Endothelial cell of umbilical vein (primary cell): ENCODE results near the gene ITPR1. TPM values are rescaled to one million over a fixed set of nuclear protein-coding genes. Genes with fewer than 3 reads are reported as not detected.

Experiments
- BruUV-seq: library from RNA; stranded (reverse); fragments of 400-500 nt; replicated peaks from 2 replicates; lab custom pipeline; 2021; lab: Mats Ljungman, UMichigan
- CTCF ChIA-PET: fragments of 300-600, 350-600 bp; sonication (Branson Sonifier 250); formaldehyde crosslinking; loops from one replicate; lab custom pipeline; 2021; ENCODE audit warnings: antibody characterized with exemption, inconsistent platforms; lab: Charles Lee
- POLR2A ChIA-PET: fragments of 300-600, 350-600 bp; sonication (Branson Sonifier 250); formaldehyde crosslinking; loops from one replicate; lab custom pipeline; 2021; ENCODE audit warnings: antibody characterized with exemption, inconsistent platforms; lab: Charles Lee
- DNase-seq: peaks from one replicate; pipeline ENCODE4 v3.0.0-alpha.2; 2011; ENCODE audit warnings: low read depth, low spot score
- FAIRE-seq: peaks from 2 replicates; lab custom pipeline; 2011; peaks lifted over from hg19 to GRCh38; lab: Jason Lieb, UNC
- H2AFZ ChIP-seq: 2 replicates; pipeline ENCODE4 v1.6.0; 2012; ENCODE audit warnings: low read depth, low read length, control low read depth, inconsistent platforms
- H3K27ac ChIP-seq: 2 replicates; pipeline ENCODE4 v1.5.1; 2011; ENCODE audit warnings: low read depth, mild to moderate bottlenecking, control low read depth, low read length, moderate library complexity; ENCODE audit not compliant: insufficient read depth
- H3K27me3 ChIP-seq, 2 experiments: 2 replicates each; pipeline versions ENCODE4 v1.6.0 to v1.6.1; 2011; ENCODE audit warnings: low read length in 2 of 2, mixed read lengths in 1 of 2; ENCODE audit not compliant: control insufficient read depth in 2 of 2, insufficient read depth in 2 of 2
- H3K36me3 ChIP-seq, 2 experiments: 2 replicates in 1 of 2; 3 replicates in 1 of 2; pipeline ENCODE4 v1.5.1; 2011; ENCODE audit warnings: low read length in 2 of 2, mild to moderate bottlenecking in 1 of 2, moderate library complexity in 1 of 2; ENCODE audit not compliant: control insufficient read depth in 2 of 2, insufficient read depth in 2 of 2; ENCODE audit errors: extremely low read depth in 1 of 2
- H3K4me1 ChIP-seq: 3 replicates; pipeline ENCODE4 v1.5.1; 2011; ENCODE audit warnings: mild to moderate bottlenecking, low read length; ENCODE audit not compliant: control insufficient read depth, insufficient read depth; ENCODE audit errors: extremely low read depth
- H3K4me2 ChIP-seq: 2 replicates; pipeline ENCODE4 v1.6.1; 2011; ENCODE audit warnings: low read length, control low read depth, mixed read lengths; ENCODE audit not compliant: insufficient read depth
- H3K4me3 ChIP-seq, 3 experiments: fragments of 200-600 bp in 1 of 3; sonication (generic), shearing (Covaris generic) in 1 of 3; replicated peaks in 1 of 3; 2 replicates each; pipeline ENCODE4 v1.5.1; 2011 to 2016; ENCODE audit warnings: control low read depth in 3 of 3, low read length in 3 of 3, mild to moderate bottlenecking in 2 of 3, inconsistent platforms in 1 of 3, low read depth in 1 of 3, moderate library complexity in 1 of 3; ENCODE audit not compliant: insufficient read depth in 1 of 3
- H3K79me2 ChIP-seq: 2 replicates; pipeline ENCODE4 v1.6.0; 2012; ENCODE audit warnings: low read length, inconsistent platforms; ENCODE audit not compliant: control insufficient read depth, insufficient read depth
- H3K9ac ChIP-seq: replicated peaks from 2 replicates; pipeline ENCODE3; 2011; ENCODE audit warnings: low read length, control low read depth; ENCODE audit not compliant: insufficient read depth; ENCODE audit errors: extremely low read depth
- H3K9me1 ChIP-seq: replicated peaks from 3 replicates; pipeline ENCODE4 v1.6.0; 2011; ENCODE audit warnings: mild to moderate bottlenecking, low read length; ENCODE audit not compliant: control insufficient read depth, insufficient read depth; ENCODE audit errors: extremely low read depth
- H3K9me3 ChIP-seq: replicated peaks from 2 replicates; pipeline ENCODE4 v1.5.1; 2012; ENCODE audit warnings: low read length, inconsistent platforms; ENCODE audit not compliant: control insufficient read depth, insufficient read depth
- H4K20me1 ChIP-seq: replicated peaks from 2 replicates; pipeline ENCODE3; 2011; ENCODE audit warnings: mild to moderate bottlenecking, low read length; ENCODE audit not compliant: control insufficient read depth, insufficient read depth; ENCODE audit errors: extremely low read depth
- EZH2 ChIP-seq: IDR thresholded peaks from 2 replicates; pipeline ENCODE4 v1.6.1; 2012; ENCODE audit warnings: borderline replicate concordance, low read depth, mild to moderate bottlenecking, moderate library complexity, low read length, inconsistent platforms; ENCODE audit not compliant: severe bottlenecking
- FOS ChIP-seq: IDR thresholded peaks from 2 replicates; pipeline ENCODE4 v1.6.1; 2011; ENCODE audit warnings: mild to moderate bottlenecking, low read length, moderate library complexity, borderline replicate concordance; ENCODE audit not compliant: insufficient read depth
- JUN ChIP-seq: IDR thresholded peaks from 2 replicates; pipeline ENCODE4 v1.6.1; 2011; ENCODE audit warnings: borderline replicate concordance, low read depth; ENCODE audit not compliant: insufficient read length, insufficient read depth
- MYC ChIP-seq: IDR thresholded peaks from one replicate; pipeline ENCODE4 v1.6.1; 2011; ENCODE audit warnings: mild to moderate bottlenecking, low read depth, low read length
- dilution Hi-C: fragments of 300-500 bp; cut with MboI; formaldehyde crosslinking; loops from one replicate; pipeline ENCODE4 v1.15.0; 2019; ENCODE audit warnings: low sequenced_read_pairs; ENCODE audit not compliant: extremely low pct_ligation_motif_present
- intact Hi-C: fragments of 100-400 bp; cut with micrococcal nuclease; formaldehyde crosslinking; loops from one replicate; pipeline ENCODE4 v1.10.0; 2022
- polyA plus RNA-seq, 4 experiments: library from polyadenylated mRNA; depleted of rRNA in 3 of 4; stranded (reverse) in 3 of 4; unstranded in 1 of 4; fragments of >200 nt; gene quantifications; 2 replicates each; pipeline versions ENCODE4 v1.2.1 to v1.2.3, GENCODE V29; 2011 to 2012; ENCODE audit warnings: missing spikeins in 1 of 4
- total RNA-seq: library from RNA; stranded (reverse); gene quantifications from 2 replicates; pipeline ENCODE4 v1.2.3, GENCODE V29; 2021
- TF ChIP-seq, protein P1 (sequence below): IDR thresholded peaks from 2 replicates; pipeline ENCODE4 v1.6.1; 2011; ENCODE audit not compliant: insufficient read depth, insufficient read length
- TF ChIP-seq, protein P2 (sequence below), 2 donors: IDR thresholded peaks; 1 replicate in 1 of 2; 2 replicates in 1 of 2; pipeline ENCODE4 v1.5.1; 2011; ENCODE audit warnings: low read length in 2 of 2, mild to moderate bottlenecking in 2 of 2, moderate library complexity in 2 of 2, control low read depth in 1 of 2, inconsistent platforms in 1 of 2, low read depth in 1 of 2; ENCODE audit not compliant: insufficient read depth in 1 of 2; ENCODE audit errors: extremely low read depth in 1 of 2

Gene ITPR1
- total and polyA plus RNA-seq, 2 donors (not counting 3 experiments of a cell fraction or from before 2014, with no cell fraction given): 5.1 to 16.1 TPM

DNA sequence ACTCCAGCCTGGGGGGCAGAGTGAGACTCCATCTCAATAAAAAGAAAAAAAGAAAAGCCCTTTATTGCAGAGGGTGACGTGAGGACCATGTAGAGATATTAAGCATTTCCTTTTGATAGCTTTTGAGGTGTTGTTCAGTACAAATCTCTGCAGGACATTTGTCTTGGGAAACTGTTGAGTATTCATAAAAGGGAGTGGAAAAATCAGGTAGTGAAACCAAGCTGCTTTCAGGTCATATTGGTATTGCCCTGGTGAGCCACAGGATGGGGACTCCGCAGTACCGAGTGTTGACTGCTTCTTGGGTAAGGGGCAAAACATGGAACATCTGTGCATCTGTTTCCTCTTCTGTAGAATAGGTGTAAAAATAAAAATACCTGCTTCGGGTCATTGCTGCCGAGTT is 9.9 kb downstream of the ITPR1 start:
- CTCF ChIA-PET: no interaction called here
- H2AFZ ChIP-seq: no peak overlapping the region

More for the DNA sequence above, 9.9 kb downstream of the ITPR1 start:
- no peak for DNase-seq
- Histone ChIP-seq H3K4me1 (peaks cover 3% of the 10 kb centered on the region), H3K4me2 (no peak overlapping the region), H3K9me1 (no peaks in the 10 kb centered on the region), H3K27me3 (no peaks in the 10 kb centered on the region), H3K36me3 (no peaks in the 10 kb centered on the region), H3K9me3 (no peaks in the 10 kb centered on the region), H3K27ac (no peak overlapping the region), H3K79me2 (no peaks in the 10 kb centered on the region), H4K20me1 (no peaks in the 10 kb centered on the region), H3K4me3 (no peak overlapping the region), H3K9ac (no peak overlapping the region)
- no TSS peak for BruUV-seq
- dilution Hi-C loops (no loop called here), intact Hi-C loops (no loop called here)
- TF ChIP-seq, protein P1, sequence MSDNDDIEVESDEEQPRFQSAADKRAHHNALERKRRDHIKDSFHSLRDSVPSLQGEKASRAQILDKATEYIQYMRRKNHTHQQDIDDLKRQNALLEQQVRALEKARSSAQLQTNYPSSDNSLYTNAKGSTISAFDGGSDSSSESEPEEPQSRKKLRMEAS: no peak
- no peak for TF ChIP-seq FOS
- TF ChIP-seq MYC: no peak
- no peak for TF ChIP-seq JUN
- TF ChIP-seq EZH2: no peak
- TF ChIP-seq, protein P2, sequence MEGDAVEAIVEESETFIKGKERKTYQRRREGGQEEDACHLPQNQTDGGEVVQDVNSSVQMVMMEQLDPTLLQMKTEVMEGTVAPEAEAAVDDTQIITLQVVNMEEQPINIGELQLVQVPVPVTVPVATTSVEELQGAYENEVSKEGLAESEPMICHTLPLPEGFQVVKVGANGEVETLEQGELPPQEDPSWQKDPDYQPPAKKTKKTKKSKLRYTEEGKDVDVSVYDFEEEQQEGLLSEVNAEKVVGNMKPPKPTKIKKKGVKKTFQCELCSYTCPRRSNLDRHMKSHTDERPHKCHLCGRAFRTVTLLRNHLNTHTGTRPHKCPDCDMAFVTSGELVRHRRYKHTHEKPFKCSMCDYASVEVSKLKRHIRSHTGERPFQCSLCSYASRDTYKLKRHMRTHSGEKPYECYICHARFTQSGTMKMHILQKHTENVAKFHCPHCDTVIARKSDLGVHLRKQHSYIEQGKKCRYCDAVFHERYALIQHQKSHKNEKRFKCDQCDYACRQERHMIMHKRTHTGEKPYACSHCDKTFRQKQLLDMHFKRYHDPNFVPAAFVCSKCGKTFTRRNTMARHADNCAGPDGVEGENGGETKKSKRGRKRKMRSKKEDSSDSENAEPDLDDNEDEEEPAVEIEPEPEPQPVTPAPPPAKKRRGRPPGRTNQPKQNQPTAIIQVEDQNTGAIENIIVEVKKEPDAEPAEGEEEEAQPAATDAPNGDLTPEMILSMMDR (IDR thresholded peaks at IDR 0.05; ENCODE audit: extremely low read depth in 1 of 2, insufficient read depth in 1 of 2, low read depth in 1 of 2, low read length in 2 of 2): no peak
- POLR2A ChIA-PET: no interaction called here
- no peak for FAIRE-seq
